ENCODE measurements around the gene PAX3.

The PAX3 gene

DNA sequence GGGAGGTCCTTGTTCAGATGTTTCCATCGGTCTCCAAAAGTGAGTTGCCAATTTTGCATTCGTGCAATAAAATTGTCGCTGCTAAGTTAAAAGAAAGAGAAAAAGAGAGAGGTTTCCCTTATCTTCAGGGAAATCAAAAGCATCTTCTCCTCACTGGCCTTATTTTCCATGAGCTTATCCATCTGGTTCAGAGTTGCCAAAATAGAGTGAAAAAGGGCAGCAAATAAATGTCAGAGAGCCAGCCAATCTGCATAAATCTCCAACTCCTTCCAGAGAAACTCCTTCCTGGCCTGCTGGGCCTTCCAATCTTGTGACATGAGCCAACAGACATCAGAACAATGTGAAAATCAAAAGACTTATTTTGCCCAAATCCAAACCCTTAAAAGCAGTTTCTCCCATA lies 28.4 kb downstream of the PAX3 start:
- H3K27me3 ChIP-seq (ENCODE audit: control insufficient read depth, insufficient read depth, low read length, poor library complexity, severe bottlenecking): no peaks in the 10 kb centered on the region
- WGBS, 2 experiments: 92 to 95% methylated on average over 3 of the region's 3 CpGs

GRCh38 chr2:222269132-222269531 lies 29.7 kb downstream of the PAX3 start:
- 2 to 5% methylated on average over 9 of the region's 9 CpGs for WGBS, 2 experiments
- H3K27ac ChIP-seq (ENCODE audit: insufficient read depth, low read depth, low read length, poor library complexity, severe bottlenecking): peak overlapping the region; percentile 75
- H3K4me1 ChIP-seq (ENCODE audit: control insufficient read depth, insufficient read depth, low read length): peaks cover 69% of the 10 kb centered on the region
- H3K4me3 ChIP-seq (ENCODE audit: insufficient read depth, low read depth, low read length): no peak overlapping the region
- no peaks in the 10 kb centered on the region for H3K27me3 ChIP-seq (ENCODE audit: control insufficient read depth, insufficient read depth, low read length, poor library complexity, severe bottlenecking)
- peaks cover 16% of the 10 kb centered on the region for H3K36me3 ChIP-seq (ENCODE audit: control insufficient read depth, insufficient read depth, low read length)
- H3K9me3 ChIP-seq (ENCODE audit: control insufficient read depth, low read length): no peaks in the 10 kb centered on the region

More for the DNA sequence above, 28.4 kb downstream of the PAX3 start:
- H3K4me1 ChIP-seq (ENCODE audit: control insufficient read depth, insufficient read depth, low read length): peaks cover 74% of the 10 kb centered on the region
- peaks cover 6% of the 10 kb centered on the region for H3K36me3 ChIP-seq (ENCODE audit: control insufficient read depth, insufficient read depth, low read length)
- no peaks in the 10 kb centered on the region for H3K9me3 ChIP-seq (ENCODE audit: control insufficient read depth, low read length)
- peak overlapping the region; percentile 38 for H3K27ac ChIP-seq (ENCODE audit: insufficient read depth, low read depth, low read length, poor library complexity, severe bottlenecking)
- no peak overlapping the region for H3K4me3 ChIP-seq (ENCODE audit: insufficient read depth, low read depth, low read length)

DNA sequence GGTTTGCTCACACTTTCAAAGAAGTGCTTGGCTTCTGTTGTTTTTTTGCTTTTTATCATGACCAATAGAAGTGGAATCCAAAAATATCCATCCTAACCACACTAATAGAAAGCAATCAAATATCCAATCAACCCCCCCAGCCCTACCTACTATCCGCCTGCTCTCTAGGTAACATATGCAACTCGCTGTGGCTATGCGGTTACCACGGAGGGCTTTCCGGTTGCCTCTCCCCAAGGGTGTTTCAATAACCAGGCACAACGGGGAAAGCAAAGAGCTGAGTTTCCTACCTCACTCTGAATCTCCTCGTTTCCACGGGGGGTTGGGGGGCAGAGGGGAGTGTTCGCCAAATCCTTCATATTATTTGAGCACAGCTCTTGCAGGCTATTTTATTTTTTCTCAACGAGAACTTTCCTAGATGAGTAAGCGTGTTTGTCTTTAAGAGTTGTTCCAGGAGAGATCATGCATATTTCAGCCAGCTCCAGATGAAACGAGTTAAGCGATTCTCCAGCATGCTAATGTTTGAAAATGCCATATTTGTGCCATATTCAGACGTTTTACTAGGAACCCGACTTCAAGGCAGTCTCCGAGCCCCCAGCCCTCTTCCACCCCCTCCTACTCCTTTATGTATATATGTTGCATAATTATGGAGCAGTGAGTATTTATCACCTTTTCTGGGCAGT lies 30.3 kb downstream of the PAX3 start:
- Histone ChIP-seq H3K4me3 (ENCODE audit: insufficient read depth, low read depth, low read length) (no peak overlapping the region), H3K27ac (ENCODE audit: insufficient read depth, low read depth, low read length, poor library complexity, severe bottlenecking) (peak overlapping the region; percentile 75), H3K9me3 (ENCODE audit: control insufficient read depth, low read length) (no peaks in the 10 kb centered on the region), H3K4me1 (ENCODE audit: control insufficient read depth, insufficient read depth, low read length) (peaks cover 63% of the 10 kb centered on the region), H3K27me3 (ENCODE audit: control insufficient read depth, insufficient read depth, low read length, poor library complexity, severe bottlenecking) (no peaks in the 10 kb centered on the region), H3K36me3 (ENCODE audit: control insufficient read depth, insufficient read depth, low read length) (peaks cover 23% of the 10 kb centered on the region)
- 32 to 39% methylated on average over 14 to 15 of the region's 16 CpGs for WGBS, 2 experiments

GRCh38 chr2:222264791-222265320 lies 33.9 kb downstream of the PAX3 start:
- Histone ChIP-seq H3K4me3 (ENCODE audit: insufficient read depth, low read depth, low read length) (no peak overlapping the region), H3K9me3 (ENCODE audit: control insufficient read depth, low read length) (no peaks in the 10 kb centered on the region), H3K27me3 (ENCODE audit: control insufficient read depth, insufficient read depth, low read length, poor library complexity, severe bottlenecking) (no peaks in the 10 kb centered on the region), H3K36me3 (ENCODE audit: control insufficient read depth, insufficient read depth, low read length) (peaks cover 24% of the 10 kb centered on the region), H3K27ac (ENCODE audit: insufficient read depth, low read depth, low read length, poor library complexity, severe bottlenecking) (no peak overlapping the region), H3K4me1 (ENCODE audit: control insufficient read depth, insufficient read depth, low read length) (peaks cover 44% of the 10 kb centered on the region)
- 95 to 96% methylated on average over 4 of the region's 4 CpGs for WGBS, 2 experiments

DNA sequence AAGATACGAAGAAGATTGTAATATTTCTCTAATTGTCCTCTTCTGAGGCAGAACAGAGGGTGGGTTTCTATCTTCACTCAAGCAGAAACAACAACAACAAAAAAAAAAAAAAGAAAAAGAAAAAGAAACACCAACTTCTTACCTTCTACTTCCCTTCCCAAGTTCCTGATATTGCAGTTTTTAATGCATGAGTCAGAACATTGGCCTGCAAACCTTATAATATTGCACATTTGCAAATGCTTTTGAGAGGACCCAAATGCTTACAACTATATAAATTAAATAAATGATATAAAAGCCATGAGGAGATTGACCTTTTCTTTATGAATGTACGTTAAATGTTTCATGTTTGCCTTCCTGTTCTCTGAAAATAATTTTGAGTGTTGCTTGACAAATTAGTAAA lies 37.3 kb downstream of the PAX3 start:
- Histone ChIP-seq H3K27me3 (ENCODE audit: control insufficient read depth, insufficient read depth, low read length, poor library complexity, severe bottlenecking) (no peaks in the 10 kb centered on the region), H3K27ac (ENCODE audit: insufficient read depth, low read depth, low read length, poor library complexity, severe bottlenecking) (no peak overlapping the region)
- 93 to 100% methylated on average over 1 of the region's 2 CpGs for WGBS, 2 experiments

DNA sequence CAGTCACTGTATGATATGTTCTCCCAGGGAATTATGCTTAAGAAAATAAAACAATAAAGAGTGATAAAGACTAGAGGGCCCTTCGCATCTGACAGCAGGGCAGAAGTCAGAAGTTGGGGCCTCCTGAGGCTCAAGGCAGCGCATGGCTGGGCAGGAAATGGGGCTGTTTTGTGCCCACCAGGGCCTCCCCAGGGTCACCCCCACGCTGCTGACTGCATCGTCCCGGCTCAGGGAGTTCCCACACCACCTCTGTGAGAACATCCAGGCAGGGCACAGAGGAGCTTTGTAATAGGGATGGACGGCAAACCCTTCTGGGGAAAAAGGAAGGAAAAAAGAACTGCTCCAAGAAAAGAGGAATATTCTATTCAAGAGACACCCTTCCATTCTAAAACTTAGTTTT lies 41.2 kb downstream of the PAX3 start:
- Histone ChIP-seq H3K36me3 (ENCODE audit: control insufficient read depth, insufficient read depth, low read length) (peaks cover 8% of the 10 kb centered on the region), H3K27me3 (ENCODE audit: control insufficient read depth, insufficient read depth, low read length, poor library complexity, severe bottlenecking) (no peaks in the 10 kb centered on the region), H3K9me3 (ENCODE audit: control insufficient read depth, low read length) (no peaks in the 10 kb centered on the region), H3K27ac (ENCODE audit: insufficient read depth, low read depth, low read length, poor library complexity, severe bottlenecking) (no peak overlapping the region), H3K4me3 (ENCODE audit: insufficient read depth, low read depth, low read length) (no peak overlapping the region), H3K4me1 (ENCODE audit: control insufficient read depth, insufficient read depth, low read length) (peaks cover 55% of the 10 kb centered on the region)
- 18 to 19% methylated on average over 5 to 6 of the region's 6 CpGs for WGBS, 2 experiments

More for the DNA sequence above, 37.3 kb downstream of the PAX3 start:
- H3K36me3 ChIP-seq (ENCODE audit: control insufficient read depth, insufficient read depth, low read length): peaks cover 24% of the 10 kb centered on the region
- H3K4me3 ChIP-seq (ENCODE audit: insufficient read depth, low read depth, low read length): no peak overlapping the region
- H3K4me1 ChIP-seq (ENCODE audit: control insufficient read depth, insufficient read depth, low read length): peaks cover 46% of the 10 kb centered on the region
- no peaks in the 10 kb centered on the region for H3K9me3 ChIP-seq (ENCODE audit: control insufficient read depth, low read length)

- 3 to 5% methylated on average over 8 of the region's 8 CpGs for WGBS, 2 experiments
- Histone ChIP-seq H3K27me3 (ENCODE audit: control insufficient read depth, insufficient read depth, low read length, poor library complexity, severe bottlenecking) (no peaks in the 10 kb centered on the region), H3K4me1 (ENCODE audit: control insufficient read depth, insufficient read depth, low read length) (peaks cover 46% of the 10 kb centered on the region), H3K9me3 (ENCODE audit: control insufficient read depth, low read length) (no peaks in the 10 kb centered on the region), H3K4me3 (ENCODE audit: insufficient read depth, low read depth, low read length) (no peak overlapping the region), H3K27ac (ENCODE audit: insufficient read depth, low read depth, low read length, poor library complexity, severe bottlenecking) (peak overlapping the region; percentile 74), H3K36me3 (ENCODE audit: control insufficient read depth, insufficient read depth, low read length) (peaks cover 8% of the 10 kb centered on the region)
These were observed 42.5 kb downstream of the PAX3 start for GRCh38 chr2:222256250-222256649.

GRCh38 chr2:222255090-222255489 lies 43.7 kb downstream of the PAX3 start:
- Histone ChIP-seq H3K36me3 (ENCODE audit: control insufficient read depth, insufficient read depth, low read length) (peaks cover 8% of the 10 kb centered on the region), H3K4me3 (ENCODE audit: insufficient read depth, low read depth, low read length) (no peak overlapping the region), H3K9me3 (ENCODE audit: control insufficient read depth, low read length) (no peaks in the 10 kb centered on the region), H3K4me1 (ENCODE audit: control insufficient read depth, insufficient read depth, low read length) (peaks cover 39% of the 10 kb centered on the region), H3K27me3 (ENCODE audit: control insufficient read depth, insufficient read depth, low read length, poor library complexity, severe bottlenecking) (no peaks in the 10 kb centered on the region), H3K27ac (ENCODE audit: insufficient read depth, low read depth, low read length, poor library complexity, severe bottlenecking) (no peak overlapping the region)

DNA sequence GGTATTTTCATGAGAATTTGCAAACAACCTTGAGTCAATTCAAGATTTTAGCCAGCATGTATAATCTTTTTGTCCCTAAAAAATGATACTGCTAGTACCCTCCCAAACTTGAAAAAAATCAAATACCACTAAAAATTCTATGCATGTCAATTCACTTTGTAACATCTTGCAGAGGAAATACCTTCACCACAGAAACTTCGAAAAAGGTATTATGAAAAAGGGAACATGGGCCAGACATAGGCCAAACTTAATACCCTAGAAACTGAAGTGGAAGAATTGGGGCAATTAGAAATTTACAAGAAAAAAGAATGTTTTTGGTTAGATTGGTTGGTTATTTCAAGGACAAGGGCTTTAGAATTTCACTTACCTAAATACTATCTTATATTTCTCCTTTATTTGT lies 48.5 kb downstream of the PAX3 start:
- WGBS, 2 experiments: 80 to 82% methylated on average over 1 of the region's 1 CpG
- H3K27me3 ChIP-seq (ENCODE audit: control insufficient read depth, insufficient read depth, low read length, poor library complexity, severe bottlenecking): no peaks in the 10 kb centered on the region
- no peak overlapping the region for H3K27ac ChIP-seq (ENCODE audit: insufficient read depth, low read depth, low read length, poor library complexity, severe bottlenecking)
- H3K9me3 ChIP-seq (ENCODE audit: control insufficient read depth, low read length): no peaks in the 10 kb centered on the region
- H3K4me3 ChIP-seq (ENCODE audit: insufficient read depth, low read depth, low read length): no peak overlapping the region
- H3K4me1 ChIP-seq (ENCODE audit: control insufficient read depth, insufficient read depth, low read length): peaks cover 26% of the 10 kb centered on the region
- peaks cover 5% of the 10 kb centered on the region for H3K36me3 ChIP-seq (ENCODE audit: control insufficient read depth, insufficient read depth, low read length)

GRCh38 chr2:222249444-222249843 lies 49.4 kb downstream of the PAX3 start:
- Histone ChIP-seq H3K4me1 (ENCODE audit: control insufficient read depth, insufficient read depth, low read length) (peaks cover 25% of the 10 kb centered on the region), H3K27me3 (ENCODE audit: control insufficient read depth, insufficient read depth, low read length, poor library complexity, severe bottlenecking) (no peaks in the 10 kb centered on the region), H3K4me3 (ENCODE audit: insufficient read depth, low read depth, low read length) (no peak overlapping the region), H3K9me3 (ENCODE audit: control insufficient read depth, low read length) (no peaks in the 10 kb centered on the region), H3K27ac (ENCODE audit: insufficient read depth, low read depth, low read length, poor library complexity, severe bottlenecking) (no peak overlapping the region), H3K36me3 (ENCODE audit: control insufficient read depth, insufficient read depth, low read length) (no peaks in the 10 kb centered on the region)
- WGBS, 2 experiments: 79 to 86% methylated on average over 5 of the region's 5 CpGs

All from ectodermal cell (in vitro differentiated cells).